H9 (cell line): ENCODE results near the gene IL17A. TPM values are rescaled to one million over a fixed set of nuclear protein-coding genes. Genes with fewer than 3 reads are reported as not detected.

Experiments
- DNase-seq: peaks from one replicate; pipeline ENCODE4 v3.0.0-alpha.2; 2017
- H2AFZ ChIP-seq: one replicate; pipeline ENCODE4 v1.6.1; 2013; ENCODE audit warnings: mild to moderate bottlenecking, low read length, control low read depth, moderate library complexity
- H2AK5ac ChIP-seq: 2 replicates; pipeline ENCODE4 v1.6.1; 2013; ENCODE audit warnings: low read length, control low read depth, mixed read lengths; ENCODE audit not compliant: insufficient read length
- H2BK120ac ChIP-seq: one replicate; pipeline ENCODE4 v1.6.1; 2013; ENCODE audit warnings: low read depth, mild to moderate bottlenecking, low read length, control low read depth, inconsistent platforms; ENCODE audit not compliant: poor library complexity, severe bottlenecking
- H2BK12ac ChIP-seq: 2 replicates; pipeline ENCODE4 v1.6.1; 2013; ENCODE audit warnings: low read length, control low read depth, mixed read lengths, low read depth; ENCODE audit not compliant: insufficient read length
- H2BK15ac ChIP-seq: 2 replicates; pipeline ENCODE4 v1.6.1; 2013; ENCODE audit warnings: low read depth, low read length, control low read depth
- H2BK20ac ChIP-seq: one replicate; pipeline ENCODE4 v1.6.1; 2013; ENCODE audit warnings: low read depth, mild to moderate bottlenecking, low read length, control low read depth, inconsistent platforms; ENCODE audit not compliant: poor library complexity, severe bottlenecking
- H2BK5ac ChIP-seq: 2 replicates; pipeline ENCODE4 v1.6.1; 2013; ENCODE audit warnings: low read length, control low read depth, mixed read lengths; ENCODE audit not compliant: insufficient read length
- H3K14ac ChIP-seq: 2 replicates; pipeline ENCODE4 v1.6.1; 2013; ENCODE audit warnings: low read length, control low read depth; ENCODE audit not compliant: insufficient read depth
- H3K18ac ChIP-seq: 2 replicates; pipeline ENCODE4 v1.6.1; 2013; ENCODE audit warnings: low read depth, mild to moderate bottlenecking, mixed read lengths, low read length, control low read depth; ENCODE audit not compliant: insufficient read length
- H3K23ac ChIP-seq: 2 replicates; pipeline ENCODE4 v1.6.1; 2013; ENCODE audit warnings: low read length, control low read depth, mixed read lengths, low read depth; ENCODE audit not compliant: insufficient read length
- H3K23me2 ChIP-seq: 2 replicates; pipeline ENCODE4 v1.6.1; 2013; ENCODE audit warnings: low read depth, mild to moderate bottlenecking, mixed read lengths, low read length, control low read depth; ENCODE audit not compliant: insufficient read length, poor library complexity, severe bottlenecking
- H3K27ac ChIP-seq: 2 replicates; pipeline ENCODE4 v1.5.1; 2013; ENCODE audit warnings: low read length, control low read depth, mixed read lengths, low read depth; ENCODE audit not compliant: insufficient read length
- H3K27me3 ChIP-seq: 2 replicates; pipeline ENCODE4 v1.6.1; 2013; ENCODE audit warnings: low read length, control low read depth, inconsistent platforms; ENCODE audit not compliant: insufficient read depth
- H3K4ac ChIP-seq: 2 replicates; pipeline ENCODE4 v1.6.1; 2013; ENCODE audit warnings: low read depth, mild to moderate bottlenecking, control low read depth, inconsistent platforms, low read length, moderate library complexity
- H3K4me1 ChIP-seq: 2 replicates; pipeline ENCODE4 v1.6.1; 2013; ENCODE audit warnings: low read length, control low read depth, inconsistent platforms; ENCODE audit not compliant: insufficient read depth
- H3K4me2 ChIP-seq: 2 replicates; pipeline ENCODE4 v1.6.1; 2013; ENCODE audit warnings: low read length, control low read depth, mixed read lengths; ENCODE audit not compliant: insufficient read length, insufficient read depth
- H3K56ac ChIP-seq: 2 replicates; pipeline ENCODE4 v1.6.1; 2013; ENCODE audit warnings: low read depth, mild to moderate bottlenecking, mixed read lengths, low read length, control low read depth; ENCODE audit not compliant: insufficient read length
- H3K79me1 ChIP-seq: 2 replicates; pipeline ENCODE4 v1.6.1; 2013; ENCODE audit warnings: low read depth, mild to moderate bottlenecking, moderate library complexity, low read length, control low read depth, inconsistent platforms; ENCODE audit not compliant: insufficient read depth, poor library complexity, severe bottlenecking
- H3K79me2 ChIP-seq: 2 replicates; pipeline ENCODE4 v1.6.1; 2013; ENCODE audit warnings: low read length, control low read depth, inconsistent platforms; ENCODE audit not compliant: insufficient read depth
- H3K9ac ChIP-seq: 2 replicates; pipeline ENCODE4 v1.6.1; 2013; ENCODE audit warnings: low read length, control low read depth, mixed read lengths; ENCODE audit not compliant: insufficient read length; ENCODE audit errors: extremely low read depth
- H3K9me3 ChIP-seq: one replicate; pipeline ENCODE4 v1.6.1; 2013; ENCODE audit warnings: low read depth, low read length, inconsistent platforms; ENCODE audit not compliant: control insufficient read depth
- H3T11ph ChIP-seq: one replicate; pipeline ENCODE4 v1.6.1; 2013; ENCODE audit warnings: mild to moderate bottlenecking, low read length, control low read depth, inconsistent platforms
- H4K20me1 ChIP-seq: one replicate; pipeline ENCODE4 v1.6.1; 2013; ENCODE audit not compliant: control insufficient read depth, insufficient read length, insufficient read depth
- H4K5ac ChIP-seq: 2 replicates; pipeline ENCODE4 v1.6.1; 2013; ENCODE audit warnings: low read depth, mild to moderate bottlenecking, mixed read lengths, low read length, control low read depth; ENCODE audit not compliant: insufficient read length
- H4K8ac ChIP-seq: replicated peaks from 2 replicates; pipeline ENCODE4 v1.6.1; 2013; ENCODE audit warnings: low read length, control low read depth, mixed read lengths, low read depth; ENCODE audit not compliant: insufficient read length
- H4K91ac ChIP-seq: 2 replicates; pipeline ENCODE4 v1.6.1; 2013; ENCODE audit warnings: low read depth, mild to moderate bottlenecking, moderate library complexity, mixed read lengths, low read length, control low read depth; ENCODE audit not compliant: insufficient read length
- H3K27ac Mint-ChIP-seq, 3 experiments: 2 replicates in 2 of 3; 3 replicates in 1 of 3; pipeline ENCODE4 v1.8.0; 2020 to 2021; ENCODE audit warnings: mixed read lengths in 3 of 3, mild to moderate bottlenecking in 1 of 3, moderate library complexity in 1 of 3
- H3K27me3 Mint-ChIP-seq: 2 replicates; pipeline ENCODE4 v1.8.0; 2021; ENCODE audit warnings: low read depth, mild to moderate bottlenecking, moderate library complexity, mixed read lengths
- H3K36me3 Mint-ChIP-seq, 3 experiments: 2 replicates in 2 of 3; 3 replicates in 1 of 3; pipeline ENCODE4 v1.8.0; 2020 to 2021; ENCODE audit warnings: low read depth in 3 of 3, mixed read lengths in 3 of 3; ENCODE audit not compliant: insufficient read depth in 1 of 3
- H3K4me1 Mint-ChIP-seq, 2 experiments: 2 replicates each; pipeline ENCODE4 v1.8.0; 2020; ENCODE audit warnings: mixed read lengths in 2 of 2
- H3K4me3 Mint-ChIP-seq, 2 experiments: 2 replicates in 1 of 2; 3 replicates in 1 of 2; pipeline ENCODE4 v1.8.0; 2020 to 2021; ENCODE audit warnings: mild to moderate bottlenecking in 2 of 2, mixed read lengths in 2 of 2, moderate library complexity in 1 of 2
- H3K9me3 Mint-ChIP-seq, 2 experiments: 2 replicates in 1 of 2; 3 replicates in 1 of 2; pipeline ENCODE4 v1.8.0; 2020; ENCODE audit warnings: mild to moderate bottlenecking in 2 of 2, mixed read lengths in 2 of 2, moderate library complexity in 1 of 2
- CTCF ChIP-seq: fragments of 200-600 bp; sonication (generic); conservative IDR thresholded peaks from 3 replicates; pipeline ENCODE4 v1.8.0; 2021; ENCODE audit warnings: antibody characterized with exemption, mild to moderate bottlenecking
- WGBS: extraction: QIAGEN DNeasy Blood & Tissue Kit; methylation state at CpG from one replicate; pipeline ENCODE4 v1.1.7; 2013; ENCODE audit warnings: missing lambda C conversion rate, low lambda C conversion rate, mixed read lengths; ENCODE audit not compliant: insufficient read length; ENCODE audit errors: extremely low coverage; 5-methylcytosine and 5-hydroxymethylcytosine counted together
- total RNA-seq: library from RNA; stranded (reverse); gene quantifications from 2 replicates; pipeline ENCODE4 v1.2.1, GENCODE V29; 2021

Gene IL17A
- total RNA-seq, 1 experiment from 2014 or later: not detected

GRCh38 chr6:52227495-52227894, 41.3 kb downstream of the IL17A start:
- H2BK12ac ChIP-seq: no peak overlapping the region
- H3K4me3 Mint-ChIP-seq: no peak overlapping the region
- H3K27me3 Mint-ChIP-seq: no peaks in the 10 kb centered on the region; the same call in none of the 2 replicates
- H3K9me3 Mint-ChIP-seq: no peaks in the 10 kb centered on the region
- H3K23me2 ChIP-seq: no peaks in the 10 kb centered on the region
- H3K27me3 ChIP-seq: no peaks in the 10 kb centered on the region
- H2BK5ac ChIP-seq: no peak overlapping the region
- H3K36me3 Mint-ChIP-seq: no peaks in the 10 kb centered on the region
- H4K20me1 ChIP-seq: no peaks in the 10 kb centered on the region
- no peak overlapping the region for H2AFZ ChIP-seq
- H2BK20ac ChIP-seq: no peak overlapping the region
- H3K79me2 ChIP-seq: no peaks in the 10 kb centered on the region
- H2BK120ac ChIP-seq: no peak overlapping the region
- H2AK5ac ChIP-seq: no peak overlapping the region
- no peak for TF ChIP-seq CTCF
- H4K91ac ChIP-seq: no peak overlapping the region
- no peak for DNase-seq
- H3K27ac Mint-ChIP-seq: no peak overlapping the region
- H2BK15ac ChIP-seq: no peak overlapping the region
- no peak overlapping the region for H3T11ph ChIP-seq
- no peak overlapping the region for H4K5ac ChIP-seq
- H3K27ac ChIP-seq: no peak overlapping the region
- H3K56ac ChIP-seq: no peak overlapping the region
- WGBS: no CpG with 5 or more reads among the region's 1 CpG
- no peak overlapping the region for H3K14ac ChIP-seq
- H3K4ac ChIP-seq: no peak overlapping the region
- H3K4me2 ChIP-seq: no peak overlapping the region
- H3K18ac ChIP-seq: no peak overlapping the region
- H4K8ac ChIP-seq: no peak overlapping the region
- H3K4me1 ChIP-seq: no peaks in the 10 kb centered on the region
- no peaks in the 10 kb centered on the region for H3K9me3 ChIP-seq
- H3K4me1 Mint-ChIP-seq: no peaks in the 10 kb centered on the region
- H3K79me1 ChIP-seq: no peaks in the 10 kb centered on the region
- H3K9ac ChIP-seq: no peak overlapping the region
- no peak overlapping the region for H3K23ac ChIP-seq
